ENCODE data around the gene METTL15. TPM values are rescaled to one million over a fixed set of nuclear protein-coding genes. Genes with fewer than 3 reads are reported as not detected.
"Not testable (repeated sequence)": the region's sequence is repeated elsewhere in the genome, so short reads cannot be mapped to it uniquely, and the experiment has no call there.

The METTL15 gene
- polyA plus RNA-seq, 2 of the 4 experiments (the other 2 are of a cell fraction) = 9.5 to 23.5 TPM

GRCh38 chr11:28323621-28324020, 215.4 kb downstream of the METTL15 start:
- H3K27ac ChIP-seq = no peak overlapping the region
- no peaks in the 10 kb centered on the region for H3K4me1 ChIP-seq
- no peak overlapping the region for H3K4me2 ChIP-seq
- DNase-seq (ENCODE audit: low read depth in 1 of 2, low spot score in 1 of 2) (no peak), ATAC-seq (no peak), FAIRE-seq (no peak)
- ChIA-PET CTCF (no interaction called here), POLR2A (no interaction called here)
- no peak overlapping the region for H3K4me3 ChIP-seq
- no peaks in the 10 kb centered on the region for H3K9me3 ChIP-seq
- TF ChIP-seq SREBF2 (IDR thresholded peaks at IDR 0.05) = no peak
- TF ChIP-seq EHF (CRISPR knock-in tag; IDR thresholded peaks at IDR 0.05) = no peak
- TF ChIP-seq HES2 (IDR thresholded peaks at IDR 0.05) = no peak

GRCh38 chr11:28332393-28332792, 224.2 kb downstream of the METTL15 start:
- POLR2A ChIA-PET; H3K4me2 ChIP-seq; H3K4me1 ChIP-seq; FAIRE-seq; CTCF ChIA-PET; DNase-seq (ENCODE audit: low read depth in 1 of 2, low spot score in 1 of 2); H3K9me3 ChIP-seq; H3K4me3 ChIP-seq; H3K27ac ChIP-seq: not testable (repeated sequence)
- peak in 1 of 2 experiments; percentile 61; a peak in 3 of 6 replicates for ATAC-seq
- WGBS (ENCODE audit: missing lambda C conversion rate) = 90% methylated on average over 4 of the region's 4 CpGs

GRCh38 chr11:28337701-28338100, 229.5 kb downstream of the METTL15 start:
- Histone ChIP-seq H3K4me2 (no peak overlapping the region), H3K27ac (no peak overlapping the region), H3K4me1 (peaks cover 4% of the 10 kb centered on the region), H3K9me3 (peaks cover 33% of the 10 kb centered on the region), H3K4me3 (no peak overlapping the region)
- ATAC-seq = no peak
- DNase-seq (ENCODE audit: low read depth in 1 of 2, low spot score in 1 of 2) = no peak
- FAIRE-seq = no peak
- ChIA-PET POLR2A (no interaction called here), CTCF (interaction anchor here (0.6 kb wide), 1 partner anchor 72 kb away, joined by 3 read pairs; no protein-coding TSS in a partner anchor)
- TF ChIP-seq CBX2 (IDR thresholded peaks at IDR 0.05; ENCODE audit: borderline replicate concordance, low read depth) (no peak), SREBF2 (IDR thresholded peaks at IDR 0.05) (no peak), FOXS1 (CRISPR knock-in tag; IDR thresholded peaks at IDR 0.05) (no peak), HOXB13 (CRISPR knock-in tag; IDR thresholded peaks at IDR 0.05; ENCODE audit: low read depth) (no peak), MAX (IDR thresholded peaks at IDR 0.05) (no peak), HOXB5 (CRISPR knock-in tag; IDR thresholded peaks at IDR 0.05) (no peak), ZC3H11A (IDR thresholded peaks at IDR 0.05) (no peak), KDM5A (IDR thresholded peaks at IDR 0.05) (no peak), ZFP36 (IDR thresholded peaks at IDR 0.05; ENCODE audit: borderline replicate concordance, partially characterized antibody) (no peak), NR3C1 (IDR thresholded peaks at IDR 0.05) (no peak), SMC3 (IDR thresholded peaks at IDR 0.05) (no peak)

- no peak for DNase-seq (ENCODE audit: low read depth in 1 of 2, low spot score in 1 of 2)
- peaks cover 33% of the 10 kb centered on the region for H3K9me3 ChIP-seq
- no peak overlapping the region for H3K27ac ChIP-seq
- ChIA-PET CTCF (no interaction called here), POLR2A (interaction anchor here (0.6 kb wide), 1 partner anchor 12 kb away, joined by 3 read pairs; no protein-coding TSS in a partner anchor)
- ATAC-seq = no peak
- FAIRE-seq = no peak
- no peak overlapping the region for H3K4me3 ChIP-seq
- WGBS (ENCODE audit: missing lambda C conversion rate) = 93% methylated on average over 3 of the region's 3 CpGs
- no peak overlapping the region for H3K4me2 ChIP-seq
- TF ChIP-seq FOXS1 (CRISPR knock-in tag; IDR thresholded peaks at IDR 0.05) = no peak
- no peak for TF ChIP-seq BHLHE40 (IDR thresholded peaks at IDR 0.05; ENCODE audit: low read depth, low read length)
- no peak for TF ChIP-seq HOXA7 (CRISPR knock-in tag; IDR thresholded peaks at IDR 0.05)
- TF ChIP-seq GATA3 (IDR thresholded peaks at IDR 0.05; ENCODE audit: borderline replicate concordance) = no peak
- no peak for TF ChIP-seq FOSB (CRISPR knock-in tag; IDR thresholded peaks at IDR 0.05)
- TF ChIP-seq JUN (IDR thresholded peaks at IDR 0.05) = no peak
- no peak for TF ChIP-seq TFCP2L1 (CRISPR knock-in tag; IDR thresholded peaks at IDR 0.05)
- no peak for TF ChIP-seq POLR2A (IDR thresholded peaks at IDR 0.05; ENCODE audit: low read length)
- no peak for TF ChIP-seq EP300 (IDR thresholded peaks at IDR 0.05)
- no peak for TF ChIP-seq MYC (IDR thresholded peaks at IDR 0.05; ENCODE audit: borderline replicate concordance, low read length)
- TF ChIP-seq NPAS2 (CRISPR knock-in tag; IDR thresholded peaks at IDR 0.05; ENCODE audit: borderline replicate concordance) = no peak
- no peak for TF ChIP-seq HOXB5 (CRISPR knock-in tag; IDR thresholded peaks at IDR 0.05)
- no peak for TF ChIP-seq MAFK (IDR thresholded peaks at IDR 0.05; ENCODE audit: partially characterized antibody)
- TF ChIP-seq EHF (CRISPR knock-in tag; IDR thresholded peaks at IDR 0.05) = no peak
- TF ChIP-seq, protein P1, sequence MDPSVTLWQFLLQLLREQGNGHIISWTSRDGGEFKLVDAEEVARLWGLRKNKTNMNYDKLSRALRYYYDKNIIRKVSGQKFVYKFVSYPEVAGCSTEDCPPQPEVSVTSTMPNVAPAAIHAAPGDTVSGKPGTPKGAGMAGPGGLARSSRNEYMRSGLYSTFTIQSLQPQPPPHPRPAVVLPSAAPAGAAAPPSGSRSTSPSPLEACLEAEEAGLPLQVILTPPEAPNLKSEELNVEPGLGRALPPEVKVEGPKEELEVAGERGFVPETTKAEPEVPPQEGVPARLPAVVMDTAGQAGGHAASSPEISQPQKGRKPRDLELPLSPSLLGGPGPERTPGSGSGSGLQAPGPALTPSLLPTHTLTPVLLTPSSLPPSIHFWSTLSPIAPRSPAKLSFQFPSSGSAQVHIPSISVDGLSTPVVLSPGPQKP (IDR thresholded peaks at IDR 0.05; ENCODE audit: low read depth, low read length) = no peak
- no peak for TF ChIP-seq ZNF302 (CRISPR knock-in tag; IDR thresholded peaks at IDR 0.05)
- TF ChIP-seq PHF8 (IDR thresholded peaks at IDR 0.05; ENCODE audit: borderline replicate concordance, low read depth) = no peak
- TF ChIP-seq SMC3 (IDR thresholded peaks at IDR 0.05) = no peak
- H3K4me1 ChIP-seq = peaks cover 11% of the 10 kb centered on the region
Observed at GRCh38 chr11:28338371-28338770, 230.2 kb downstream of the METTL15 start.
